Ovary (tissue), 3 donors: ENCODE measurements around the gene CEP170B.
"Not testable (repeated sequence)": the region's sequence is repeated elsewhere in the genome, so short reads cannot be mapped to it uniquely, and the experiment has no call there.

Experiments
- CTCF ChIP-seq, 3 donors: fragments of 450-650 bp in 2 of 3; fragments of 200-600 bp in 1 of 3; IDR thresholded peaks; one replicate each; pipeline versions ENCODE4 v1.5.1 to v1.8.0; 2016 to 2022; ENCODE audit warnings: antibody characterized with exemption in 3 of 3, mild to moderate bottlenecking in 1 of 3
- EP300 ChIP-seq: sonication (generic); formaldehyde crosslinking; IDR thresholded peaks from one replicate; pipeline ENCODE4 v1.6.1; 2017; ENCODE audit warnings: antibody characterized with exemption
- POLR2A ChIP-seq: fragments of 450-650 bp; IDR thresholded peaks from one replicate; pipeline ENCODE4 v1.6.1; 2017; ENCODE audit warnings: antibody characterized with exemption, mild to moderate bottlenecking, moderate library complexity
- donor health status: DM: no; HTN: no; CAD: no.

GRCh38 chr14:104945266-104945665 lies 80.2 kb downstream of the CEP170B start:
- TF ChIP-seq CTCF (IDR thresholded peaks at IDR 0.05); POLR2A; EP300: not testable (repeated sequence)
